Measurements from ENCODE around the gene CPT1B. TPM values are rescaled to one million over a fixed set of nuclear protein-coding genes. Genes with fewer than 3 reads are reported as not detected.
A peak's percentile ranks its signal among the peaks of the same experiment; 100 is the strongest.

Gene CPT1B
- total and polyA plus RNA-seq, 4 donors: 8.2 to 30.1 (median 17.8) TPM

DNA sequence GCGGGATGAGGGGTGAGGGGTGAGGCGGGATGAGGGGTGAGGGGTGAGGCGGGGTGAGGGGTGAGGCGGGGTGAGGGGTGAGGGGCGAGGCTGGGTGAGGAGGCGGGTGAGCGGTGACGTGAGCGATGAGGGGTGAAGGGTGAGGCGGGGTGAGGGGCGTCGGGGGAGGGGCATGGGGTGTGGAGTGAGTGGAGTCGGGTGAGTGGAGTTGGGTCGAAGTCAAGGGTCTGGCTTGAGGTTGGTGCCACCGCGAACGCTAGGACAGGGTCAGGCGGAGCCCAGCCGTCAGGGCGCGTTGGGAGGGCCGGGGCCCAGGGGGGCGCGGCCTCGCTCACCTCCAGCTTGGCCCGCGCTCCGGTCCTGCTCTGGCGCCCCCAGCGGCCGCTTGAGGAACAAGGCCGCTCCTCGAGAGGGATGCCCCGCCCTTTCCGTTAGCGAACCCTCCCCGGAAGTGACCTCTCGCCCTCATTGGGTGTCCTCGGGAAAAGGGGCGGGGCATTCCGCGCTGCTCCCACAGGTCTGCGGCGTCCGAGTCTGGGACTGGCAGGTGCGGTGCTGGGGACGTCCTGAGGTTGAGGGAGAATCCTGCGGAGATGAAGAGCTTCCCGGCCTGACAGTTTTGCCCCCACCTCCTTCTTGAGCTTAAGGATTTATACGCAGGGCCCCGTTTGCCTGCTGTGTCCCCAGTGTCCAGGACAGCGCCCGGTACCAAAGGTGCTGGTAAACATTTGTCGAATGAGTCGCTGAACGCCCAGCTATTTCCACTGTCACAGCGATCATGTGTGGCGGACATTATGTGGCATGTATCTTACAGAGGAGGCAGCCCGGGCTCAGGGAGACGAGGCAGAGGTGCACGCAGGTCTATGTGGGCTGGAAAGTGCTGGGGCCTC is 15.5 kb downstream of the CPT1B start, which contains the start of gene SYCE3:
Gene SYCE3, minus strand, starts transcription at position 397 of the 890 bp plus-strand sequence. CDS start 6,514 bp downstream, outside the sequence.
- peak within 1 kb of the TSS; percentile 79 for H3K4me3 ChIP-seq (ENCODE audit: low read depth, low read length)
- no peaks in the 10 kb centered on the region for H3K9me3 ChIP-seq (ENCODE audit: control insufficient read depth, insufficient read depth, low read length)
- H3K27me3 ChIP-seq (ENCODE audit: control insufficient read depth, insufficient read depth, low read length): no peaks in the 10 kb centered on the region
- peaks cover 2% of the 10 kb centered on the region for H3K36me3 ChIP-seq (ENCODE audit: control insufficient read depth, insufficient read depth, low read length)
- peak; percentile 79 to 98 (median 92) for DNase-seq (ENCODE audit: low read depth in 4 of 6, low spot score in 6 of 6)
- peaks cover 15% of the 10 kb centered on the region for H3K4me1 ChIP-seq (ENCODE audit: control insufficient read depth, insufficient read depth, low read length)
- WGBS (ENCODE audit: insufficient coverage): under 1% methylated on average over 52 of the region's 61 CpGs
- no peak within 1 kb of the TSS for H3K27ac ChIP-seq (ENCODE audit: low read depth, low read length)

DNA sequence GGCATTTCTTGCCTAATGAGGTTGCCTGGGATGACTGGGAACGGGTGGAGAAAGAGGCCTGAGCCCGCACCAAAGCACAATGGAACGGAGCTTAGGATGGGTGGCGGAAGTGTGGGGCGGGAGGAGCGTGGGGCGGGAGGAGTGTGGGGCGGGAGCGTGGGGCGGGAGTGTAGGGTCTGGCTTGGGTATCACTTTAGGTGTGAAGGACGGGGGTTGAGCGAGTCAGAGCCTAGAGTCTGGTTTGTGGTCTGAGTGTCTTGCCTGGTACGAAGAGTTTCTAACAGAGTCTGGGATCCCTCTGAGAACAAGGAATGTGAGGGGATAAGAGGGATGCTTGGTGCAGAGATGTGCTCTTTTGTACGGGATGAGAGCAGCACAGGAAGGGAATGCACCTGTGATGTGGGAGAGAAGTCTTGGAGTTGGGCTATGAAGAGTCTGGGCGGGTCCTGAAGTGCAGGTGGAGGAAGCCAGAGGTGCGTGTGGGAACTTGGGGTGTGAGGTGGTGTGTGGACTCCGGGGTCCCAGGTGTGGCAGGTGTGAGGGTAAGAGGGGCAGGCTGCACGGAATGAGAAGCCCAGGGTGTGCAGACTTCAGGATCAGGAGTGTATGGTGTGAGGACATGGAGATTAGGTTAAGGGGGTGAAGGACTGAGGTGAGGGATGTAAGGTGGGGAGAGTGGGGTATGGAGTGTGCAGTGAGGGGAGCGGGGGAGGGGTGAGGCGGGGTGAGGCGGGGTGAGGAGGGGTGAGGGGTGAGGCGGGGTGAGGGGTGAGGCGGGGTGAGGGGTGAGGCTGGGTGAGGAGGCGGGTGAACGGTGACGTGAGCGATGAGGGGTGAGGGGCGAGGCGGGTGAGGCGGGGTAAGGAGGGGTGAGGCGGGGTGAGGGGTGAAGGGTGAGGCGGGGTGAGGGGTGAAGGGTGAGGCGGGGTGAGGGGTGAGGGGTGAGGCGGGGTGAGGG is 16.5 kb downstream of the CPT1B start:
- H3K27me3 ChIP-seq (ENCODE audit: control insufficient read depth, insufficient read depth, low read length): no peaks in the 10 kb centered on the region
- WGBS (ENCODE audit: insufficient coverage): 70% methylated on average over 18 of the region's 34 CpGs

DNA sequence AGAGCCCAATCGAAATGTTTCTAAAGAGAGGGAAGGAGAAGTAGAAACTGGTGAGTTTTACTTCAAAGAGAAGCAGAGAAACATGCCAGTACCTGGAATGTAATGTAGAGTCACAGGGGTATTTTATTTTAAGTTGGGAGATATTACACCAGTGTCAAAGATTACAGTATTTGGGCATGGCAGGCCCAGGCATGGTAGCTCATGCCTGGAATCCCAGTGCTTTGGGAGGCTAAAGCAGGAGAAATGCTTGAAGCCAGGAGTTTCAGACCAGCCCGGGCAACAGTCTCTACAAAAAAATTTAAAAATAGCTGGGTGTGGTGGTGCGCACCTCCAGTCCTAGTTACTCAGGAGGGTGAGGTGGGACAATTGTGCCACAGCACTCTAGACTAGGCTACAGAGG is 18.2 kb downstream of the CPT1B start:
- no peak overlapping the region for H3K4me3 ChIP-seq (ENCODE audit: low read depth, low read length)
- peaks cover 15% of the 10 kb centered on the region for H3K4me1 ChIP-seq (ENCODE audit: control insufficient read depth, insufficient read depth, low read length)
- H3K27ac ChIP-seq (ENCODE audit: low read depth, low read length): no peak overlapping the region
- no peaks in the 10 kb centered on the region for H3K27me3 ChIP-seq (ENCODE audit: control insufficient read depth, insufficient read depth, low read length)
- no peak for DNase-seq (ENCODE audit: low read depth in 4 of 6, low spot score in 6 of 6)
- no peaks in the 10 kb centered on the region for H3K36me3 ChIP-seq (ENCODE audit: control insufficient read depth, insufficient read depth, low read length)
- no peaks in the 10 kb centered on the region for H3K9me3 ChIP-seq (ENCODE audit: control insufficient read depth, insufficient read depth, low read length)
- 87% methylated on average over 1 of the region's 3 CpGs for WGBS (ENCODE audit: insufficient coverage)

More for the DNA sequence above, 16.5 kb downstream of the CPT1B start:
- no peak overlapping the region for H3K27ac ChIP-seq (ENCODE audit: low read depth, low read length)
- no peaks in the 10 kb centered on the region for H3K36me3 ChIP-seq (ENCODE audit: control insufficient read depth, insufficient read depth, low read length)
- no peak for DNase-seq (ENCODE audit: low read depth in 4 of 6, low spot score in 6 of 6)
- peaks cover 15% of the 10 kb centered on the region for H3K4me1 ChIP-seq (ENCODE audit: control insufficient read depth, insufficient read depth, low read length)
- H3K4me3 ChIP-seq (ENCODE audit: low read depth, low read length): no peak overlapping the region
- no peaks in the 10 kb centered on the region for H3K9me3 ChIP-seq (ENCODE audit: control insufficient read depth, insufficient read depth, low read length)

DNA sequence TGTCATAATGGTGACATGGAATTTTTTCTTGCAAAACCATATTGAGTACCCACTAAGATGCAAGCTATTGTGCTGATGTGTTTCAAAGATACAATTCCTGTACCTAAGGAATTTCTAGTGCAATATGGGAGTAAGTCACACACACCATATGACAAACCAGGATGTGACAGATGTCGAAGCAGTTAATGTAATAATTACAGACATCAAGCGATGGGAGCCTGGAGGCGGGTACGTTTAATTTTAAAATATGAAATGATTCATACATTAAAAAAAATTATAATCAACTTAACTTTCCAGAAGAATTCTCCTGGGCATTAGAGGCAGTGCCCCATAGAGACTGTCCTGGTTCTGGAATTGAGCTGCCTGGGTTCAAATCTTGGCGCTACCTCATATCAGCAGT is 21.5 kb downstream of the CPT1B start:
- WGBS (ENCODE audit: insufficient coverage): no CpG with 5 or more reads among the region's 5 CpGs
- peak in 1 of 6 donors; percentile 5 for DNase-seq (ENCODE audit: low read depth in 4 of 6, low spot score in 6 of 6)

DNA sequence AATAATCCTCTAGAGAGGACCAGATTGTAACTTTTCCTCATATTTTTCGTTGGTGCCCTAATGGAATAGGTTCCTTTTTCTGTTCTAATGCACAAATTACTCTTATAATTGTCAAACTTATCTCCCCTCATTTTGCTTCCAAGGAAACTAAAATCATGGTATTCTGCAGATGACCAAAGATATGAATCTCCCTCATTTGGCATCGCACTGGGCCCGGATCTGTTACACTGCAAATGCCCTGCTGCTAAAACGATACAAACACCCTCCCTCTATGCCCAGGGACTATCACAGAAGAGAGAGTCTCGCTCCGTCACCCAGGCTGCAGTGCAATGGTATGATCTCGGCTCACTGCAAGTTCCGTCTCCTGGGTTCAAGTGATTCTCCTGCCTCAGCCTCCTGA is 24.9 kb downstream of the CPT1B start:
- Histone ChIP-seq H3K9me3 (ENCODE audit: control insufficient read depth, insufficient read depth, low read length) (no peaks in the 10 kb centered on the region), H3K4me1 (ENCODE audit: control insufficient read depth, insufficient read depth, low read length) (no peaks in the 10 kb centered on the region), H3K36me3 (ENCODE audit: control insufficient read depth, insufficient read depth, low read length) (no peaks in the 10 kb centered on the region), H3K27ac (ENCODE audit: low read depth, low read length) (no peak overlapping the region), H3K4me3 (ENCODE audit: low read depth, low read length) (no peak overlapping the region), H3K27me3 (ENCODE audit: control insufficient read depth, insufficient read depth, low read length) (peaks cover 17% of the 10 kb centered on the region)
- 97% methylated on average over 5 of the region's 8 CpGs for WGBS (ENCODE audit: insufficient coverage)
- DNase-seq (ENCODE audit: low read depth in 4 of 6, low spot score in 6 of 6): no peak

More for the DNA sequence above, 21.5 kb downstream of the CPT1B start:
- Histone ChIP-seq H3K9me3 (ENCODE audit: control insufficient read depth, insufficient read depth, low read length) (no peaks in the 10 kb centered on the region), H3K4me1 (ENCODE audit: control insufficient read depth, insufficient read depth, low read length) (no peaks in the 10 kb centered on the region), H3K36me3 (ENCODE audit: control insufficient read depth, insufficient read depth, low read length) (no peaks in the 10 kb centered on the region), H3K27me3 (ENCODE audit: control insufficient read depth, insufficient read depth, low read length) (peaks cover 3% of the 10 kb centered on the region), H3K4me3 (ENCODE audit: low read depth, low read length) (no peak overlapping the region), H3K27ac (ENCODE audit: low read depth, low read length) (no peak overlapping the region)

DNA sequence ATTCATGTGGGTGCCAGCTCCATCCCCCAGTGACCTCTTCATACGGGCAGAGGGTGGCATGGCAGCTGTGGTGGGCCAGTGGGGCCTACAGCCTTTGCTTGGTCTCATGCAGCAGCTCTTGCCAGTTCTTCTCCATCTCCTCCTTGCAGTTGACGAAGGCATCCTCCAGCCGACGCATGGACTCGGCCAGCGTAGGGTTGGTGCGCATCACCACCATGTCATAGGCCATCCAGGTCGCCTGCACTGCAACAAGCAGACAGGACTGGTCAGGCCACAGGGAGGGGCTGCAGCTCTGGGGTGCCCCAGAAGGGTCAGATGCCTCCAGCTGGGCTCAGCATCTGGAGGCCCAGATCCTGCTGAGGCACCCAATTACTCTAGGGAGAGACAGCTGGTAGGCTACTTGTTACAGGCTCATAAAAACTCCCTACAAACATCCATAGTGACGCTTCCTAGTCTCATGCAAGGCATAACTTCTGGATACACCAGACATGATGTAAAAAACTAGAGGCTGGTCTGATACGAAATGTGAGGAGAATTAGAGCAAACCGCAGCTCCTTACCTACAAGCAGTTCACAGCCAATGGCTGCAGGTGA is 27.0 kb downstream of the CPT1B start:
- Histone ChIP-seq H3K27me3 (ENCODE audit: control insufficient read depth, insufficient read depth, low read length) (peaks cover 32% of the 10 kb centered on the region), H3K4me1 (ENCODE audit: control insufficient read depth, insufficient read depth, low read length) (no peaks in the 10 kb centered on the region), H3K9me3 (ENCODE audit: control insufficient read depth, insufficient read depth, low read length) (no peaks in the 10 kb centered on the region), H3K4me3 (ENCODE audit: low read depth, low read length) (no peak overlapping the region), H3K27ac (ENCODE audit: low read depth, low read length) (no peak overlapping the region), H3K36me3 (ENCODE audit: control insufficient read depth, insufficient read depth, low read length) (no peaks in the 10 kb centered on the region)
- 96% methylated on average over 8 of the region's 11 CpGs for WGBS (ENCODE audit: insufficient coverage)
- DNase-seq (ENCODE audit: low read depth in 4 of 6, low spot score in 6 of 6): no peak

DNA sequence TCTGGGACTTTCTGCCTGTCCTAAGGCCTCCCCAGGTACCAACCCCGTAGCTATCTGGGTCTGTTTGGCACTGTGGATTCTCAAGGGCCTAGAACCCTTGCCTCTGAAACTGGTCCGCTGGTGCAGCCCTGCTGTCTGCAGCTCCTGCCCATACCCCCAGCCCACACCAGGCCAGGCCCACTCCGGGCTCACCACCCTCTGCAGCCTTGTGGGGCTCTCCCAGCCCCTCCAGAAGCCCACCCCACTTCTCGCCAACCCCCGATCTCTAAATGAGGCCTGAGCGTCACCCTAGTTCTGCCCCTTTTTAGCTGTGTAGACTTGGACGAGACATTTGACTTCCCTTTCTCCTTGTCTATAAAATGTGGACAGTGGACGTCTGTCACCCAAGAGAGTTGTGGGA is 27.8 kb downstream of the CPT1B start:
- Histone ChIP-seq H3K27ac (ENCODE audit: low read depth, low read length) (no peak overlapping the region), H3K9me3 (ENCODE audit: control insufficient read depth, insufficient read depth, low read length) (no peaks in the 10 kb centered on the region), H3K4me3 (ENCODE audit: low read depth, low read length) (no peak overlapping the region), H3K27me3 (ENCODE audit: control insufficient read depth, insufficient read depth, low read length) (peaks cover 41% of the 10 kb centered on the region), H3K36me3 (ENCODE audit: control insufficient read depth, insufficient read depth, low read length) (no peaks in the 10 kb centered on the region), H3K4me1 (ENCODE audit: control insufficient read depth, insufficient read depth, low read length) (no peaks in the 10 kb centered on the region)
- no peak for DNase-seq (ENCODE audit: low read depth in 4 of 6, low spot score in 6 of 6)
- WGBS (ENCODE audit: insufficient coverage): 84% methylated on average over 8 of the region's 8 CpGs

DNA sequence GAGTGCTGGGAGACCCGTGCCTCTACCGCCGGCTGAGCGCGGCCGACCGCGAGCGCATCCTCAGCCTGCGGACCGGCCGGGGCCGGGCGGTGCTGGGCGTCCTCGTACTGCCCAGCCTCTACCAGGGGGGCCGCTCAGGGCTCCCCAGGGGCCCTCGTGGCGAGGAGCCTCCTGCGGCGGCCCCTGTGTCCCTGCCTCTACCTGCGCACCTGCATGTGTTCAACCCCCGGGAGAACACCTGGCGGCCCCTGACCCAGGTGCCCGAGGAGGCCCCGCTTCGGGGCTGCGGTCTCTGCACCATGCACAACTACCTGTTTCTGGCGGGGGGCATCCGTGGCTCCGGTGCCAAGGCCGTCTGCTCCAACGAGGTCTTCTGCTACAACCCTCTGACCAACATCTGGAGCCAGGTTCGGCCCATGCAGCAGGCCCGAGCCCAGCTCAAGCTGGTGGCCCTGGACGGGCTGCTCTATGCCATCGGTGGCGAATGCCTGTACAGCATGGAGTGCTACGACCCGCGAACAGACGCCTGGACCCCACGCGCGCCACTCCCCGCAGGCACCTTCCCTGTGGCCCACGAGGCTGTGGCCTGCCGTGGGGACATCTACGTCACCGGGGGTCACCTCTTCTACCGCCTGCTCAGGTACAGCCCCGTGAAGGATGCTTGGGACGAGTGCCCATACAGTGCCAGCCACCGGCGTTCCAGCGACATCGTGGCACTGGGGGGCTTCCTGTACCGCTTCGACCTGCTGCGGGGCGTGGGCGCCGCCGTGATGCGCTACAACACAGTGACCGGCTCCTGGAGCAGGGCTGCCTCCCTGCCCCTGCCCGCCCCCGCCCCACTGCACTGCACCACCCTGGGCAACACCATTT is 29.1 kb downstream of the CPT1B start:
- WGBS (ENCODE audit: insufficient coverage): 61% methylated on average over 66 of the region's 68 CpGs
- Histone ChIP-seq H3K27ac (ENCODE audit: low read depth, low read length) (no peak overlapping the region), H3K27me3 (ENCODE audit: control insufficient read depth, insufficient read depth, low read length) (peaks cover 53% of the 10 kb centered on the region), H3K4me3 (ENCODE audit: low read depth, low read length) (no peak overlapping the region), H3K36me3 (ENCODE audit: control insufficient read depth, insufficient read depth, low read length) (no peaks in the 10 kb centered on the region), H3K4me1 (ENCODE audit: control insufficient read depth, insufficient read depth, low read length) (peaks cover 5% of the 10 kb centered on the region), H3K9me3 (ENCODE audit: control insufficient read depth, insufficient read depth, low read length) (no peaks in the 10 kb centered on the region)
- DNase-seq (ENCODE audit: low read depth in 4 of 6, low spot score in 6 of 6): no peak
